WTC11 (cell line): ENCODE measurements around the gene ZYG11B. TPM values are rescaled to one million over a fixed set of nuclear protein-coding genes. Genes with fewer than 3 reads are reported as not detected.
"Not testable (repeated sequence)": the region's sequence is repeated elsewhere in the genome, so short reads cannot be mapped to it uniquely, and the experiment has no call there.

ENCODE experiments used
- ATAC-seq: fragments of 200-7000 bp; cut with Tn5 transposase; 2 replicates; pipeline ENCODE4 v1.10.0; 2021; ENCODE audit warnings: mild to moderate bottlenecking, moderate library complexity
- CTCF ChIA-PET: fragments of 300-600 bp; sonication (Branson Sonifier 250); formaldehyde crosslinking; loops from one replicate; lab custom pipeline; 2021; ENCODE audit warnings: antibody characterized with exemption; lab: Charles Lee
- POLR2A ChIA-PET: fragments of 350-600 bp; sonication (Branson Sonifier 250); formaldehyde crosslinking; loops from one replicate; lab custom pipeline; 2021; ENCODE audit warnings: antibody characterized with exemption; lab: Charles Lee
- DNase-seq: peaks from one replicate; pipeline ENCODE4 v3.0.0; 2021; ENCODE audit warnings: low spot score
- H3K27ac Mint-ChIP-seq: 2 replicates; pipeline ENCODE4 v1.8.0; 2021; ENCODE audit warnings: mixed read lengths
- H3K27me3 Mint-ChIP-seq: 2 replicates; pipeline ENCODE4 v1.8.0; 2021; ENCODE audit warnings: low read depth, mild to moderate bottlenecking, moderate library complexity, mixed read lengths
- H3K36me3 Mint-ChIP-seq: 2 replicates; pipeline ENCODE4 v1.8.0; 2021; ENCODE audit warnings: mixed read lengths
- H3K4me1 Mint-ChIP-seq: 2 replicates; pipeline ENCODE4 v1.8.0; 2022; ENCODE audit warnings: mixed read lengths
- H3K4me3 Mint-ChIP-seq: 2 replicates; pipeline ENCODE4 v1.8.0; 2021; ENCODE audit warnings: mild to moderate bottlenecking, moderate library complexity, mixed read lengths
- H3K9me3 Mint-ChIP-seq: 2 replicates; pipeline ENCODE4 v1.8.0; 2021; ENCODE audit warnings: mixed read lengths
- AR ChIP-seq: fragments of 250-450 bp; sonication (Bioruptor Pico); IDR thresholded peaks from 2 replicates; pipeline ENCODE4 v1.9.0; 2021; ENCODE audit warnings: mild to moderate bottlenecking
- ATF2 ChIP-seq: sonication (generic); formaldehyde crosslinking; IDR thresholded peaks from 2 replicates; pipeline ENCODE4 v1.8.1; 2022; ENCODE audit warnings: low read depth, missing genetic modification reagents, borderline replicate concordance
- ATF3 ChIP-seq: sonication (generic); formaldehyde crosslinking; conservative IDR thresholded peaks from 2 replicates; pipeline ENCODE4 v1.8.1; 2022; ENCODE audit warnings: mild to moderate bottlenecking, missing genetic modification reagents
- CTCF ChIP-seq: fragments of 200-600 bp; IDR thresholded peaks from 2 replicates; pipeline ENCODE4 v1.8.0; 2022; ENCODE audit warnings: antibody characterized with exemption
- ELF4 ChIP-seq: sonication (generic); formaldehyde crosslinking; IDR thresholded peaks from 2 replicates; pipeline ENCODE4 v1.8.1; 2022; ENCODE audit warnings: low read depth, mild to moderate bottlenecking, moderate library complexity, missing genetic modification reagents
- EMX1 ChIP-seq: fragments of 250-450 bp; sonication (Bioruptor Pico); IDR thresholded peaks from 2 replicates; pipeline ENCODE4 v1.8.0; 2021; ENCODE audit warnings: mild to moderate bottlenecking
- ESRRA ChIP-seq: sonication (generic); formaldehyde crosslinking; IDR thresholded peaks from 2 replicates; pipeline ENCODE4 v1.8.1; 2022; ENCODE audit warnings: mild to moderate bottlenecking, missing genetic modification reagents, borderline replicate concordance
- ETV6 ChIP-seq: sonication (generic); formaldehyde crosslinking; IDR thresholded peaks from 2 replicates; pipeline ENCODE4 v1.8.1; 2022; ENCODE audit warnings: mild to moderate bottlenecking, missing genetic modification reagents
- GTF2I ChIP-seq: fragments of 250-450 bp; sonication (Bioruptor Pico); conservative IDR thresholded peaks from 2 replicates; pipeline ENCODE4 v1.4.0; 2021; ENCODE audit warnings: mild to moderate bottlenecking
- IRF2 ChIP-seq: sonication (generic); formaldehyde crosslinking; IDR thresholded peaks from 2 replicates; pipeline ENCODE4 v1.8.0; 2022; ENCODE audit warnings: low read depth, missing genetic modification reagents, borderline replicate concordance
- JAZF1 ChIP-seq: fragments of 250-450 bp; sonication (Bioruptor Pico); IDR thresholded peaks from 2 replicates; pipeline ENCODE4 v1.9.0; 2021; ENCODE audit warnings: moderate library complexity, mild to moderate bottlenecking, inconsistent platforms
- MXD4 ChIP-seq: fragments of 250-450 bp; sonication (Bioruptor Pico); IDR thresholded peaks from 2 replicates; pipeline ENCODE4 v1.8.0; 2021; ENCODE audit warnings: mild to moderate bottlenecking, moderate library complexity, borderline replicate concordance
- NFATC4 ChIP-seq: fragments of 250-450 bp; sonication (Bioruptor Pico); IDR thresholded peaks from 2 replicates; pipeline ENCODE4 v1.9.0; 2021; ENCODE audit warnings: mild to moderate bottlenecking
- NFE2L1 ChIP-seq: sonication (generic); formaldehyde crosslinking; IDR thresholded peaks from 2 replicates; pipeline ENCODE4 v1.8.1; 2023; ENCODE audit warnings: missing genetic modification reagents
- NFYB ChIP-seq: sonication (generic); formaldehyde crosslinking; conservative IDR thresholded peaks from 2 replicates; pipeline ENCODE4 v1.8.0; 2022; ENCODE audit warnings: low read depth, missing genetic modification reagents
- OVOL2 ChIP-seq: fragments of 250-450 bp; sonication (Bioruptor Pico); IDR thresholded peaks from 2 replicates; pipeline ENCODE4 v1.9.0; 2021; ENCODE audit warnings: mild to moderate bottlenecking, borderline replicate concordance
- RORB ChIP-seq: fragments of 250-450 bp; sonication (Bioruptor Pico); IDR thresholded peaks from 2 replicates; pipeline ENCODE4 v1.9.0; 2021; ENCODE audit warnings: mild to moderate bottlenecking
- SMAD3 ChIP-seq: sonication (generic); formaldehyde crosslinking; IDR thresholded peaks from 2 replicates; pipeline ENCODE4 v1.8.0; 2022; ENCODE audit warnings: missing genetic modification reagents, mild to moderate bottlenecking, borderline replicate concordance
- SOX15 ChIP-seq: fragments of 250-450 bp; sonication (Bioruptor Pico); IDR thresholded peaks from 2 replicates; pipeline ENCODE4 v1.9.0; 2021; ENCODE audit warnings: mild to moderate bottlenecking
- TP53 ChIP-seq: sonication (generic); formaldehyde crosslinking; IDR thresholded peaks from 2 replicates; pipeline ENCODE4 v1.8.1; 2023; ENCODE audit warnings: mild to moderate bottlenecking, missing genetic modification reagents
- USF1 ChIP-seq: sonication (generic); formaldehyde crosslinking; IDR thresholded peaks from 2 replicates; pipeline ENCODE4 v1.8.0; 2022; ENCODE audit warnings: mild to moderate bottlenecking, missing genetic modification reagents
- USF2 ChIP-seq: sonication (generic); formaldehyde crosslinking; IDR thresholded peaks from 2 replicates; pipeline ENCODE4 v1.8.1; 2023; ENCODE audit warnings: mild to moderate bottlenecking, missing genetic modification reagents, moderate library complexity
- ZNF512 ChIP-seq: sonication (generic); formaldehyde crosslinking; IDR thresholded peaks from 2 replicates; pipeline ENCODE4 v1.8.1; 2022; ENCODE audit warnings: missing genetic modification reagents, borderline replicate concordance
- ZNF671 ChIP-seq: fragments of 250-450 bp; sonication (Bioruptor Pico); IDR thresholded peaks from 2 replicates; pipeline ENCODE4 v1.8.0; 2021; ENCODE audit warnings: mild to moderate bottlenecking
- total RNA-seq: library from RNA; stranded (reverse); gene quantifications from 3 replicates; pipeline ENCODE4 v1.2.3, GENCODE V29; 2021

ZYG11B gene
- total RNA-seq, 1 experiment from 2014 or later: 19.2 TPM

GRCh38 chr1:52691821-52692220 lies 34.4 kb upstream of the ZYG11B start (continued):
- TF ChIP-seq ZNF512 (CRISPR knock-in tag) (no peak), ETV6 (CRISPR knock-in tag) (no peak), IRF2 (CRISPR knock-in tag) (no peak)

- Mint-ChIP-seq H3K4me1 (peaks cover 13% of the 10 kb centered on the region), H3K27ac (no peak overlapping the region), H3K9me3 (no peaks in the 10 kb centered on the region), H3K36me3 (peaks cover 43% of the 10 kb centered on the region), H3K4me3 (no peak overlapping the region), H3K27me3 (no peaks in the 10 kb centered on the region)
- DNase-seq: no peak
- no peak for ATAC-seq
- ChIA-PET POLR2A (no interaction called here), CTCF (no interaction called here)
- TF ChIP-seq AR (CRISPR knock-in tag) (no peak), OVOL2 (CRISPR knock-in tag) (no peak), JAZF1 (CRISPR knock-in tag) (no peak), NFATC4 (no peak), GTF2I (CRISPR knock-in tag) (no peak), CTCF (no peak), TP53 (no peak), SMAD3 (CRISPR knock-in tag) (no peak), ZNF671 (CRISPR knock-in tag) (no peak), ETV6 (CRISPR knock-in tag) (no peak)
Observed at GRCh38 chr1:52692697-52693096, 33.6 kb upstream of the ZYG11B start.

- CTCF ChIA-PET, H3K27me3 Mint-ChIP-seq, POLR2A ChIA-PET, ATAC-seq, DNase-seq, H3K9me3 Mint-ChIP-seq, H3K27ac Mint-ChIP-seq, H3K4me3 Mint-ChIP-seq: not testable (repeated sequence)
- Mint-ChIP-seq H3K4me1 (peaks cover 17% of the 10 kb centered on the region), H3K36me3 (peaks cover 37% of the 10 kb centered on the region)
Observed at GRCh38 chr1:52693351-52693750, 32.9 kb upstream of the ZYG11B start.

GRCh38 chr1:52693843-52694242 lies 32.4 kb upstream of the ZYG11B start:
- no peak for ATAC-seq
- Mint-ChIP-seq H3K27me3 (no peaks in the 10 kb centered on the region), H3K27ac (no peak overlapping the region), H3K36me3 (peaks cover 33% of the 10 kb centered on the region), H3K9me3 (no peaks in the 10 kb centered on the region), H3K4me3 (no peak overlapping the region), H3K4me1 (peaks cover 22% of the 10 kb centered on the region)
- POLR2A ChIA-PET: no interaction called here
- no peak for DNase-seq
- TF ChIP-seq NFYB (CRISPR knock-in tag): no peak
- TF ChIP-seq RORB (CRISPR knock-in tag): no peak
- no peak for TF ChIP-seq NFE2L1 (CRISPR knock-in tag)
- no peak for TF ChIP-seq EMX1 (CRISPR knock-in tag)
- no peak for TF ChIP-seq ATF3 (CRISPR knock-in tag)
- no peak for TF ChIP-seq MXD4 (CRISPR knock-in tag)
- TF ChIP-seq USF2 (CRISPR knock-in tag): no peak
- no peak for TF ChIP-seq ESRRA
- no peak for TF ChIP-seq ELF4 (CRISPR knock-in tag)
- no peak for TF ChIP-seq USF1 (CRISPR knock-in tag)
- TF ChIP-seq SOX15: no peak
- no peak for TF ChIP-seq ATF2 (CRISPR knock-in tag)
- CTCF ChIA-PET: no interaction called here
